SK-N-DZ (cell line): ENCODE data around the gene ARMC2.
"Not testable (repeated sequence)": the region's sequence is repeated elsewhere in the genome, so short reads cannot be mapped to it uniquely, and the experiment has no call there.

Experiments
- DNase-seq: peaks from one replicate; pipeline ENCODE4 v3.0.0-alpha.2; 2015; ENCODE audit warnings: low spot score

ARMC2 gene

GRCh38 chr6:108948181-108948661 is 100.0 kb downstream of the ARMC2 start:
- DNase-seq = no peak

GRCh38 chr6:108951351-108951953 is 103.2 kb downstream of the ARMC2 start:
- DNase-seq = no peak

GRCh38 chr6:108952776-108953486 is 104.7 kb downstream of the ARMC2 start:
- no peak for DNase-seq

GRCh38 chr6:108953681-108954080 is 105.5 kb downstream of the ARMC2 start:
- no peak for DNase-seq

- DNase-seq = no peak
Observed at GRCh38 chr6:108955329-108955949, 107.2 kb downstream of the ARMC2 start.

GRCh38 chr6:108957221-108957620 is 109.0 kb downstream of the ARMC2 start:
- no peak for DNase-seq

GRCh38 chr6:108958900-108959770 is 110.9 kb downstream of the ARMC2 start:
- no peak for DNase-seq

- no peak for DNase-seq
Observed at GRCh38 chr6:108959972-108960582, 111.9 kb downstream of the ARMC2 start.

GRCh38 chr6:108960601-108961000 is 112.4 kb downstream of the ARMC2 start:
- DNase-seq = no peak

GRCh38 chr6:108961077-108961476 is 112.9 kb downstream of the ARMC2 start:
- DNase-seq = no peak

GRCh38 chr6:108961985-108962384 is 113.8 kb downstream of the ARMC2 start:
- DNase-seq = no peak

- no peak for DNase-seq
Observed at GRCh38 chr6:108966251-108966650, 118.0 kb downstream of the ARMC2 start.

- DNase-seq = peak; percentile 41
Observed at GRCh38 chr6:108966855-108967755, 118.9 kb downstream of the ARMC2 start.

GRCh38 chr6:108968325-108969316 is 120.4 kb downstream of the ARMC2 start:
- no peak for DNase-seq

GRCh38 chr6:108969776-108970175 is 121.6 kb downstream of the ARMC2 start:
- DNase-seq = no peak

GRCh38 chr6:108974201-108974600 is 126.0 kb downstream of the ARMC2 start:
- no peak for DNase-seq

- not testable (repeated sequence) for DNase-seq
Observed at GRCh38 chr6:108978638-108979037, 130.4 kb downstream of the ARMC2 start.

- no peak for DNase-seq
Observed at GRCh38 chr6:108982154-108983113, 134.2 kb downstream of the ARMC2 start.
